T-helper 9 cell (primary cell): ENCODE results near the gene PRH2.

Source experiments
- DNase-seq: peaks from one replicate; pipeline ENCODE4 v3.0.0-alpha.2; 2020
- total RNA-seq, 2 donors: gene quantifications; one replicate each; lab custom pipeline; 2026; lab: John Stamatoyannopoulos, UW

Gene PRH2
- total RNA-seq: 0 reads per million in 2 donors

GRCh38 chr12:10928746-10929286, at the start of gene PRH2:
Gene PRH2, plus strand, starts transcription at chr12:10929236. Its CDS starts 38 bp downstream, at chr12:10929274.
- no peak for DNase-seq

GRCh38 chr12:10884086-10884725, 44.8 kb upstream of the PRH2 start, which contains the start of gene PRH1:
Gene PRH1, minus strand, starts transcription at chr12:10884255. Its CDS starts 38 bp downstream, at chr12:10884217.
- no peak for DNase-seq

- DNase-seq: no peak
Observed at GRCh38 chr12:10889226-10889625, 39.8 kb upstream of the PRH2 start.

- DNase-seq: no peak
Observed at GRCh38 chr12:10891937-10892336, 37.1 kb upstream of the PRH2 start.

- DNase-seq: no peak
Observed at GRCh38 chr12:10896854-10897253, 32.2 kb upstream of the PRH2 start.

GRCh38 chr12:10900530-10900929, 28.5 kb upstream of the PRH2 start:
- DNase-seq: no peak

GRCh38 chr12:10900972-10901371, 28.1 kb upstream of the PRH2 start:
- DNase-seq: no peak

GRCh38 chr12:10901427-10901826, 27.6 kb upstream of the PRH2 start:
- no peak for DNase-seq

- DNase-seq: no peak
Observed at GRCh38 chr12:10904686-10905085, 24.4 kb upstream of the PRH2 start.

GRCh38 chr12:10909462-10909861, 19.6 kb upstream of the PRH2 start, which contains the start of gene TAS2R13:
Gene TAS2R13, minus strand, starts transcription at chr12:10909562. Its CDS starts 264 bp downstream, at chr12:10909298.
- no peak for DNase-seq

GRCh38 chr12:10910380-10910779, 18.7 kb upstream of the PRH2 start:
- DNase-seq: no peak

- DNase-seq: no peak
Observed at GRCh38 chr12:10919809-10920208, 9.2 kb upstream of the PRH2 start.

- no peak for DNase-seq
Observed at GRCh38 chr12:10926269-10926668, 2.8 kb upstream of the PRH2 start.

GRCh38 chr12:10936506-10936905, 7.5 kb downstream of the PRH2 start:
- DNase-seq: no peak

GRCh38 chr12:10939163-10939562, 10.1 kb downstream of the PRH2 start, which contains the start of gene TAS2R14:
Gene TAS2R14, minus strand, starts transcription at chr12:10939263. Its CDS starts 56 bp downstream, at chr12:10939207.
- DNase-seq: no peak

GRCh38 chr12:10940389-10940788, 11.4 kb downstream of the PRH2 start:
- no peak for DNase-seq

GRCh38 chr12:10941369-10941768, 12.3 kb downstream of the PRH2 start:
- DNase-seq: no peak

GRCh38 chr12:10941916-10942607, 13.0 kb downstream of the PRH2 start:
- no peak for DNase-seq

- no peak for DNase-seq
Observed at GRCh38 chr12:10943167-10943566, 14.1 kb downstream of the PRH2 start.

- no peak for DNase-seq
Observed at GRCh38 chr12:10952645-10953044, 23.6 kb downstream of the PRH2 start.

GRCh38 chr12:10956085-10956484, 27.0 kb downstream of the PRH2 start:
- no peak for DNase-seq

- DNase-seq: no peak
Observed at GRCh38 chr12:10957741-10958140, 28.7 kb downstream of the PRH2 start.

GRCh38 chr12:10959804-10960203, 30.8 kb downstream of the PRH2 start:
- no peak for DNase-seq

- no peak for DNase-seq
Observed at GRCh38 chr12:10960211-10960610, 31.2 kb downstream of the PRH2 start.
